ENCODE results near the gene STRA8. TPM values are rescaled to one million over a fixed set of nuclear protein-coding genes. Genes with fewer than 3 reads are reported as not detected.

STRA8 gene
- total and polyA plus RNA-seq, 2 of the 13 experiments (the other 11 are each of a cell fraction or from before 2014, with no cell fraction given) = not detected

GRCh38 chr7:135281363-135281949 lies 47.8 kb downstream of the STRA8 start (continued):
- TF ChIP-seq ZNF263 (CRISPR knock-in tag; IDR thresholded peaks at IDR 0.05) = no peak
- TF ChIP-seq ZNF567 (CRISPR knock-in tag; IDR thresholded peaks at IDR 0.05; ENCODE audit: borderline replicate concordance) = no peak
- TF ChIP-seq GLI4 (CRISPR knock-in tag; IDR thresholded peaks at IDR 0.05; ENCODE audit: borderline replicate concordance) = no peak
- no peak for TF ChIP-seq ZNF646 (CRISPR knock-in tag; IDR thresholded peaks at IDR 0.05)
- no peak for TF ChIP-seq ZFYVE20 (CRISPR knock-in tag; IDR thresholded peaks at IDR 0.05; ENCODE audit: borderline replicate concordance, low read depth)
- no peak for TF ChIP-seq FOXK1 (CRISPR knock-in tag; IDR thresholded peaks at IDR 0.05; ENCODE audit: borderline replicate concordance, low read depth)
- TF ChIP-seq, protein P1, sequence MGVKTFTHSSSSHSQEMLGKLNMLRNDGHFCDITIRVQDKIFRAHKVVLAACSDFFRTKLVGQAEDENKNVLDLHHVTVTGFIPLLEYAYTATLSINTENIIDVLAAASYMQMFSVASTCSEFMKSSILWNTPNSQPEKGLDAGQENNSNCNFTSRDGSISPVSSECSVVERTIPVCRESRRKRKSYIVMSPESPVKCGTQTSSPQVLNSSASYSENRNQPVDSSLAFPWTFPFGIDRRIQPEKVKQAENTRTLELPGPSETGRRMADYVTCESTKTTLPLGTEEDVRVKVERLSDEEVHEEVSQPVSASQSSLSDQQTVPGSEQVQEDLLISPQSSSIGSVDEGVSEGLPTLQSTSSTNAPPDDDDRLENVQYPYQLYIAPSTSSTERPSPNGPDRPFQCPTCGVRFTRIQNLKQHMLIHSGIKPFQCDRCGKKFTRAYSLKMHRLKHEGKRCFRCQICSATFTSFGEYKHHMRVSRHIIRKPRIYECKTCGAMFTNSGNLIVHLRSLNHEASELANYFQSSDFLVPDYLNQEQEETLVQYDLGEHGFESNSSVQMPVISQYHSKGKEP (CRISPR knock-in tag; IDR thresholded peaks at IDR 0.05) = no peak
- peak; percentile 33; the same call in 1 of the 2 replicates for TF ChIP-seq KMT2A (CRISPR knock-in tag; IDR thresholded peaks at IDR 0.05)
- TF ChIP-seq POGK (CRISPR knock-in tag; conservative IDR thresholded peaks at IDR 0.05) = no peak
- TF ChIP-seq, protein P2, sequence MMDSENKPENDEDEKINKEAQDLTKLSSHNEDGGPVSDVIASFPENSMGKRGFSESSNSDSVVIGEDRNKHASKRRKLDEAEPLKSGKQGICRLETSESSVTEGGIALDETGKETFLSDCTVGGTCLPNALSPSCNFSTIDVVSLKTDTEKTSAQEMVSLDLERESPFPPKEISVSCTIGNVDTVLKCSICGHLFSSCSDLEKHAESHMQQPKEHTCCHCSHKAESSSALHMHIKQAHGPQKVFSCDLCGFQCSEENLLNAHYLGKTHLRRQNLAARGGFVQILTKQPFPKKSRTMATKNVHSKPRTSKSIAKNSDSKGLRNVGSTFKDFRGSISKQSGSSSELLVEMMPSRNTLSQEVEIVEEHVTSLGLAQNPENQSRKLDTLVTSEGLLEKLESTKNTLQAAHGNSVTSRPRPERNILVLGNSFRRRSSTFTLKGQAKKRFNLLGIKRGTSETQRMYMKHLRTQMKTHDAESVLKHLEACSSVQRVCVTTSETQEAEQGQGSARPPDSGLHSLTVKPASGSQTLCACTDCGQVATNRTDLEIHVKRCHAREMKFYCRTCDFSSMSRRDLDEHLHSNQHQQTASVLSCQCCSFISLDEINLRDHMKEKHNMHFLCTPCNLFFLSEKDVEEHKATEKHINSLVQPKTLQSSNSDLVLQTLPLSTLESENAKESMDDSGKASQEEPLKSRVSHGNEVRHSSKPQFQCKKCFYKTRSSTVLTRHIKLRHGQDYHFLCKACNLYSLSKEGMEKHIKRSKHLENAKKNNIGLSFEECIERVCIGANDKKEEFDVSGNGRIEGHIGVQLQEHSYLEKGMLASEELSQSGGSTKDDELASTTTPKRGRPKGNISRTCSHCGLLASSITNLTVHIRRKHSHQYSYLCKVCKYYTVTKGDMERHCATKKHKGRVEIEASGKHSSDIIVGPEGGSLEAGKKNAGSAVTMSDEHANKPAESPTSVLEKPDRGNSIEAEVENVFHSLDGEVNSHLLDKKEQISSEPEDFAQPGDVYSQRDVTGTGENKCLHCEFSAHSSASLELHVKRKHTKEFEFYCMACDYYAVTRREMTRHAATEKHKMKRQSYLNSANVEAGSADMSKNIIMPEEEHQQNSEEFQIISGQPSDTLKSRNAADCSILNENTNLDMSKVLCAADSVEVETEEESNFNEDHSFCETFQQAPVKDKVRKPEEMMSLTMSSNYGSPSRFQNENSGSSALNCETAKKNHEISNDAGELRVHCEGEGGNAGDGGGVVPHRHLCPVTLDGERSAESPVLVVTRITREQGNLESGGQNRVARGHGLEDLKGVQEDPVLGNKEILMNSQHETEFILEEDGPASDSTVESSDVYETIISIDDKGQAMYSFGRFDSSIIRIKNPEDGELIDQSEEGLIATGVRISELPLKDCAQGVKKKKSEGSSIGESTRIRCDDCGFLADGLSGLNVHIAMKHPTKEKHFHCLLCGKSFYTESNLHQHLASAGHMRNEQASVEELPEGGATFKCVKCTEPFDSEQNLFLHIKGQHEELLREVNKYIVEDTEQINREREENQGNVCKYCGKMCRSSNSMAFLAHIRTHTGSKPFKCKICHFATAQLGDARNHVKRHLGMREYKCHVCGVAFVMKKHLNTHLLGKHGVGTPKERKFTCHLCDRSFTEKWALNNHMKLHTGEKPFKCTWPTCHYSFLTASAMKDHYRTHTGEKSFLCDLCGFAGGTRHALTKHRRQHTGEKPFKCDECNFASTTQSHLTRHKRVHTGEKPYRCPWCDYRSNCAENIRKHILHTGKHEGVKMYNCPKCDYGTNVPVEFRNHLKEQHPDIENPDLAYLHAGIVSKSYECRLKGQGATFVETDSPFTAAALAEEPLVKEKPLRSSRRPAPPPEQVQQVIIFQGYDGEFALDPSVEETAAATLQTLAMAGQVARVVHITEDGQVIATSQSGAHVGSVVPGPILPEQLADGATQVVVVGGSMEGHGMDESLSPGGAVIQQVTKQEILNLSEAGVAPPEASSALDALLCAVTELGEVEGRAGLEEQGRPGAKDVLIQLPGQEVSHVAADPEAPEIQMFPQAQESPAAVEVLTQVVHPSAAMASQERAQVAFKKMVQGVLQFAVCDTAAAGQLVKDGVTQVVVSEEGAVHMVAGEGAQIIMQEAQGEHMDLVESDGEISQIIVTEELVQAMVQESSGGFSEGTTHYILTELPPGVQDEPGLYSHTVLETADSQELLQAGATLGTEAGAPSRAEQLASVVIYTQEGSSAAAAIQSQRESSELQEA (CRISPR knock-in tag; IDR thresholded peaks at IDR 0.05; ENCODE audit: not compliant biosample characterization) = no peak
